Loucy (cell line): ENCODE results near the gene VANGL2.
"Not testable (repeated sequence)": the region's sequence is repeated elsewhere in the genome, so short reads cannot be mapped to it uniquely, and the experiment has no call there.

ENCODE experiments used
- EZH2phosphoT487 ChIP-seq: fragments of 200-600 bp; IDR thresholded peaks from 2 replicates; pipeline ENCODE4 v1.6.1; 2018; ENCODE audit warnings: antibody characterized with exemption, mild to moderate bottlenecking, moderate library complexity, borderline replicate concordance
- TF ChIP-seq, protein P1 (sequence below): fragments of 200-600 bp; sonication (generic); conservative IDR thresholded peaks from 2 replicates; pipeline ENCODE4 v1.5.1; 2014; ENCODE audit warnings: mild to moderate bottlenecking, antibody characterized with exemption, low read length

- TF ChIP-seq, protein P1, sequence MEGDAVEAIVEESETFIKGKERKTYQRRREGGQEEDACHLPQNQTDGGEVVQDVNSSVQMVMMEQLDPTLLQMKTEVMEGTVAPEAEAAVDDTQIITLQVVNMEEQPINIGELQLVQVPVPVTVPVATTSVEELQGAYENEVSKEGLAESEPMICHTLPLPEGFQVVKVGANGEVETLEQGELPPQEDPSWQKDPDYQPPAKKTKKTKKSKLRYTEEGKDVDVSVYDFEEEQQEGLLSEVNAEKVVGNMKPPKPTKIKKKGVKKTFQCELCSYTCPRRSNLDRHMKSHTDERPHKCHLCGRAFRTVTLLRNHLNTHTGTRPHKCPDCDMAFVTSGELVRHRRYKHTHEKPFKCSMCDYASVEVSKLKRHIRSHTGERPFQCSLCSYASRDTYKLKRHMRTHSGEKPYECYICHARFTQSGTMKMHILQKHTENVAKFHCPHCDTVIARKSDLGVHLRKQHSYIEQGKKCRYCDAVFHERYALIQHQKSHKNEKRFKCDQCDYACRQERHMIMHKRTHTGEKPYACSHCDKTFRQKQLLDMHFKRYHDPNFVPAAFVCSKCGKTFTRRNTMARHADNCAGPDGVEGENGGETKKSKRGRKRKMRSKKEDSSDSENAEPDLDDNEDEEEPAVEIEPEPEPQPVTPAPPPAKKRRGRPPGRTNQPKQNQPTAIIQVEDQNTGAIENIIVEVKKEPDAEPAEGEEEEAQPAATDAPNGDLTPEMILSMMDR = not testable (repeated sequence)
- not testable (repeated sequence) for TF ChIP-seq EZH2phosphoT487
Observed at GRCh38 chr1:160384812-160385211, 15.6 kb upstream of the VANGL2 start.
